Uterus (tissue), 4 donors: ENCODE results near the gene CELA3B. TPM values are rescaled to one million over a fixed set of nuclear protein-coding genes. Genes with fewer than 3 reads are reported as not detected.
"Not testable (repeated sequence)": the region's sequence is repeated elsewhere in the genome, so short reads cannot be mapped to it uniquely, and the experiment has no call there.

Experiments
- DNase-seq, 2 donors: peaks; one replicate each; pipeline ENCODE4 v3.0.0-alpha.2; 2019 to 2020
- H3K27ac ChIP-seq, 2 donors: fragments of 200-600 bp; sonication (generic); 1 replicate in 1 of 2; 2 replicates in 1 of 2; pipeline ENCODE4 v1.5.1; 2016 to 2018
- H3K27me3 ChIP-seq, 2 donors: fragments of 200-600 bp; sonication (generic); one replicate each; pipeline ENCODE4 v1.5.1; 2018 to 2019; ENCODE audit warnings: control low read depth in 1 of 2
- H3K36me3 ChIP-seq, 2 donors: fragments of 200-600 bp; sonication (generic); one replicate each; pipeline ENCODE4 v1.5.1; 2019; ENCODE audit warnings: control low read depth in 1 of 2
- H3K4me1 ChIP-seq, 2 donors: fragments of 200-600 bp; sonication (generic); one replicate each; pipeline ENCODE4 v1.5.1; 2018 to 2019; ENCODE audit warnings: control low read depth in 1 of 2
- H3K4me3 ChIP-seq, 2 donors: fragments of 200-600 bp; sonication (generic); 1 replicate in 1 of 2; 2 replicates in 1 of 2; pipeline ENCODE4 v1.5.1; 2018 to 2019; ENCODE audit warnings: mild to moderate bottlenecking in 1 of 2
- H3K9me3 ChIP-seq, 2 donors: fragments of 200-600 bp; sonication (generic); one replicate each; pipeline ENCODE4 v1.5.1; 2019; ENCODE audit warnings: control low read depth in 1 of 2
- intact Hi-C: fragments of 100-400 bp; cut with DNase I; formaldehyde crosslinking; loops from one replicate; pipeline ENCODE4 v1.15.1; 2023; ENCODE audit warnings: low total_unique reads
- total RNA-seq, 4 donors: library from RNA; depleted of rRNA in 3 of 4; stranded (reverse); fragments of >200 nt in 3 of 4; gene quantifications; one replicate each; pipeline versions ENCODE4 v1.1.0 to v1.2.4, GENCODE V29; 2014 to 2023
- donor health status: DM: yes; HTN: yes; CAD: no.

CELA3B gene
- total RNA-seq, 4 donors from 2014 or later: 0.35 TPM; not detected in 3

- H3K9me3 ChIP-seq, H3K27me3 ChIP-seq, H3K27ac ChIP-seq, H3K36me3 ChIP-seq, H3K4me3 ChIP-seq, intact Hi-C loops, H3K4me1 ChIP-seq, DNase-seq: not testable (repeated sequence)
Observed at GRCh38 chr1:21980515-21981220, 3.8 kb downstream of the CELA3B start.

- H3K4me1 ChIP-seq, DNase-seq: not testable (repeated sequence)
Observed at GRCh38 chr1:21981253-21981652, 4.4 kb downstream of the CELA3B start.

GRCh38 chr1:21982122-21982521 is 5.3 kb downstream of the CELA3B start:
- H3K4me1 ChIP-seq, H3K36me3 ChIP-seq, H3K9me3 ChIP-seq, intact Hi-C loops, H3K27me3 ChIP-seq, H3K4me3 ChIP-seq, H3K27ac ChIP-seq, DNase-seq: not testable (repeated sequence)

More at GRCh38 chr1:21981253-21981652, 4.4 kb downstream of the CELA3B start:
- H3K36me3 ChIP-seq, intact Hi-C loops, H3K4me3 ChIP-seq, H3K27me3 ChIP-seq, H3K9me3 ChIP-seq, H3K27ac ChIP-seq: not testable (repeated sequence)

- H3K4me1 ChIP-seq, H3K4me3 ChIP-seq, intact Hi-C loops, H3K36me3 ChIP-seq, H3K9me3 ChIP-seq, DNase-seq, H3K27ac ChIP-seq, H3K27me3 ChIP-seq: not testable (repeated sequence)
Observed at GRCh38 chr1:21983539-21983938, 6.7 kb downstream of the CELA3B start.

- H3K36me3 ChIP-seq, H3K27me3 ChIP-seq, H3K9me3 ChIP-seq, H3K4me1 ChIP-seq, H3K4me3 ChIP-seq, intact Hi-C loops, H3K27ac ChIP-seq, DNase-seq: not testable (repeated sequence)
Observed at GRCh38 chr1:21985893-21986292, 9.1 kb downstream of the CELA3B start.

- H3K36me3 ChIP-seq, H3K27me3 ChIP-seq, intact Hi-C loops, DNase-seq, H3K27ac ChIP-seq, H3K4me3 ChIP-seq, H3K9me3 ChIP-seq, H3K4me1 ChIP-seq: not testable (repeated sequence)
Observed at GRCh38 chr1:21986386-21986785, 9.6 kb downstream of the CELA3B start.

- H3K4me3 ChIP-seq, intact Hi-C loops, H3K27ac ChIP-seq, DNase-seq, H3K4me1 ChIP-seq, H3K36me3 ChIP-seq, H3K9me3 ChIP-seq, H3K27me3 ChIP-seq: not testable (repeated sequence)
Observed at GRCh38 chr1:21989672-21990393, 13.0 kb downstream of the CELA3B start.

- DNase-seq, H3K9me3 ChIP-seq, H3K27ac ChIP-seq, intact Hi-C loops, H3K27me3 ChIP-seq, H3K4me1 ChIP-seq, H3K4me3 ChIP-seq, H3K36me3 ChIP-seq: not testable (repeated sequence)
Observed at GRCh38 chr1:21992186-21992585, 15.4 kb downstream of the CELA3B start.

- H3K9me3 ChIP-seq, intact Hi-C loops, H3K36me3 ChIP-seq, DNase-seq, H3K27me3 ChIP-seq, H3K27ac ChIP-seq, H3K4me1 ChIP-seq, H3K4me3 ChIP-seq: not testable (repeated sequence)
Observed at GRCh38 chr1:21994716-21995115, 17.9 kb downstream of the CELA3B start.

GRCh38 chr1:21996663-21996970 is 19.8 kb downstream of the CELA3B start:
- DNase-seq, H3K27me3 ChIP-seq, intact Hi-C loops, H3K36me3 ChIP-seq, H3K27ac ChIP-seq, H3K9me3 ChIP-seq, H3K4me1 ChIP-seq, H3K4me3 ChIP-seq: not testable (repeated sequence)

GRCh38 chr1:21997891-21998623 is 21.2 kb downstream of the CELA3B start:
- H3K27me3 ChIP-seq, H3K27ac ChIP-seq, H3K9me3 ChIP-seq, intact Hi-C loops, H3K4me3 ChIP-seq, H3K36me3 ChIP-seq, H3K4me1 ChIP-seq, DNase-seq: not testable (repeated sequence)

GRCh38 chr1:21998624-21999294 is 21.9 kb downstream of the CELA3B start:
- H3K9me3 ChIP-seq: not testable (repeated sequence)

GRCh38 chr1:21999645-22000044 is 22.8 kb downstream of the CELA3B start:
- H3K27me3 ChIP-seq, DNase-seq, H3K9me3 ChIP-seq, intact Hi-C loops, H3K36me3 ChIP-seq, H3K27ac ChIP-seq, H3K4me3 ChIP-seq, H3K4me1 ChIP-seq: not testable (repeated sequence)

More at GRCh38 chr1:21998624-21999294, 21.9 kb downstream of the CELA3B start:
- H3K4me1 ChIP-seq, H3K4me3 ChIP-seq, H3K27ac ChIP-seq, H3K27me3 ChIP-seq, DNase-seq, H3K36me3 ChIP-seq, intact Hi-C loops: not testable (repeated sequence)
